Bone marrow (tissue), 2 donors: Measurements from ENCODE around the gene WEE2.
"Not testable (repeated sequence)": the region's sequence is repeated elsewhere in the genome, so short reads cannot be mapped to it uniquely, and the experiment has no call there.

Experiments
- DNase-seq, 2 donors: peaks; one replicate each; lab custom pipeline; 2025; lab: John Stamatoyannopoulos, UW

Gene WEE2

DNA sequence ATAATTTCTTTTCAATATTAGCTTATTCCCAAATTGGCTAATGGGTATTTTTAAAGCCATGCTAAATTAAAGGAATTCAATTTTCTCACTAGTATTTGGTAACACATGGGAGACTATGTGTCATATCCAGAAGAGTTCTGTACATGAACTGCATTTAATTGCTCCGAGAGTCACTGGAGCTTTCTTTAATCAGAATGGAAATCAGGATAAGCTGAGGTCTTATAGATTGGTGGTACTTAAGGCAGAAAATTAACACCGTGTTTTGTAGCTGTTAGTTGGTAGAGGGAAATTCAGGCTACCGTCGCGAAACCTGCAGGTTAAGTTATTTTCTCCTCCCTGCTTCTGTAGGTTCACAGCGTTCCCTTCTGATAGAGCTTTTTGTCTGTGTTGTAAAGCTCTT lies at the start of gene WEE2:
Gene WEE2 (plus strand): TSS at position 3 of the 400 bp plus-strand sequence. CDS start 406 bp downstream, outside the sequence.
- DNase-seq: no peak

DNA sequence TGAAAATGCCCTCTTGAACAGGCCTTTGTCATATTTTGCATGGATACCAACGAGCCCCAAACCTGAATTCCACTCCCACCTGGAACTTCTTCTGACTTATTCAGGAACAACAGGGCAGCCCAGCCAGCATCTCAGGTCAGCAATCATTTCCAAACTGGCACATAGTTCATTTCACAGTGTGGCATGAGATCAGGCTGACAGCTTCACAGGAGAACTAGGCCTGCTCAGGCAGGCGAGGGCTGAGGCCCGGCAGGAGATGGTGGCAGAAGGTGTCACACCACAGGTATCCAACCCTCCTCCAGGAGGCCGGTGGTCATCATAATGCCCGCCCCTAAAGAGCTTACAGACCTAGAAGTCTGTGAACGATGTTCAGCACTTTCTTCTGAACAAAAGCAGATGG lies 48.7 kb upstream of the WEE2 start:
- no peak for DNase-seq

DNA sequence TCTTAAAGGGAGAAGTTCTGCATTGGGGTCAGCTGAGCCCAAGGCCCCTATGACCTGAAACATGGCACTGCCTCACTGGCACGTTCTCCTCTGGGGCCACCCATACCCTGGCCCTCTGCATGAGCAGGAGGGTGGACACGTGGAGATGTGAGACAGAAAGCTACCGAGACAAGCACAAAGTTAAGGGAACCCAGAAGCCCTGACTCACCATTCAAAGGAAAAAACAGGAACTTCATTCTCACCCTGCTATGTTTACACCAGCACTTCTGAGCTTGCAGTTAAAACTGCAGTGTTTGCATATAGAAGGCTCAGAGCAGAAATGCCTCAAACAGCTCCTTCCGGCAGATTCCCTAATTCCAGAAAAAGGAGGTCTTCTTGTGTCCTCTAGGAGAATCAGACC lies 47.9 kb upstream of the WEE2 start:
- DNase-seq: peak in 1 of 2 donors; percentile 93

DNA sequence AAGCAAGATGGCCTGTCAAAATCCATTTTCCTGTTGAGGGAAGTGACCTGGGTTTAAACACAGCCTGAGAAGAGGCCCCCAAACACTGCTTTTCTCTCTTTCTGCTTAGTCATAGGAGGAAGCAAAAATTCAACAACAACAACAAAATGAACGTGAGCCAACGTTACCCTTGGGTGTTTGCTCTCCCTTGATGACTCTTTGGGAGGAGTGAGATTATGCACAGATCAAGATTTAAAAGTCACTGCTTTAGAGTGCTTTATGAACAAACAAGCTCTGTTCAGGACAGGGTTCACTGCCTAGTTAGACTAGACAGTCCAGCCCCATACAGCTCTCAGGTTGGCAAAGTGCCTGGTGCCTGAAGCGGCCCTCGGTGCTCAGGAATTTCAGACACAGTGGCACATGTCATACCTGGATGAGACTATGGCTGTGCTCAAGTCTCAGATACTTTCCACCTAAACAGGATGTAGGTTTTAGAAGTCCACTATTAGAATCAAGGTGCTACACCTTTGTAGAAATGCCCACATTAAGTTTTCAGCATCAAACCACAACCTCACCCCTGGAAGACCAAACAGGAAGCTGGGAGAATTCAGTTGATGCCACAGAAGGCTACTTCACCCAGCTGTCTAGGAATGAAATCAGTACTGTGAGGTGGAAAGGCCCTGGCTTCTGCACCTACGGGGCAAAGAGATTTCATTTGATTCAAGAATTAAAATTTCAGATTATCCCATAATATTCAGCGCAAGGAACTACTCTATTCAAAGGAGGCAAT lies 44.9 kb upstream of the WEE2 start:
- DNase-seq: peak in 1 of 2 donors; percentile 28

DNA sequence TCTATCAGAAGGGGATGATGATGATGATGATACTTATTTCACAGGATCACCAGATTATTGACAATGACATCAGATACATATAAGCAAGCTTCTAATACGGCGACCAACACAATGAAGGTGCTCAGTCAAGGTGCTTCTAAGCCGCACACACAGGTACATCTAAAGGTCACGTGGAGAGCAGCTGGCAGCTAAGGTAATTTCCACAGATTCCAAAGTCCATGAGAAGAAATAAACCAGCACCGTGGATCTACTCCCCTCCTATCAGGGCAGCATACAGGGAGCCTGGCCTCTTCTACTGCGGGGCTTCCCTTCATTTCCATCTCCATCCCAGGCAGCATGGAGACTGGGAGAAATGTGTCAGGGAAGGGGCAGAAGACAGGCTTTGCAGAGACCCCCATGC lies 43.7 kb upstream of the WEE2 start:
- DNase-seq: no peak

DNA sequence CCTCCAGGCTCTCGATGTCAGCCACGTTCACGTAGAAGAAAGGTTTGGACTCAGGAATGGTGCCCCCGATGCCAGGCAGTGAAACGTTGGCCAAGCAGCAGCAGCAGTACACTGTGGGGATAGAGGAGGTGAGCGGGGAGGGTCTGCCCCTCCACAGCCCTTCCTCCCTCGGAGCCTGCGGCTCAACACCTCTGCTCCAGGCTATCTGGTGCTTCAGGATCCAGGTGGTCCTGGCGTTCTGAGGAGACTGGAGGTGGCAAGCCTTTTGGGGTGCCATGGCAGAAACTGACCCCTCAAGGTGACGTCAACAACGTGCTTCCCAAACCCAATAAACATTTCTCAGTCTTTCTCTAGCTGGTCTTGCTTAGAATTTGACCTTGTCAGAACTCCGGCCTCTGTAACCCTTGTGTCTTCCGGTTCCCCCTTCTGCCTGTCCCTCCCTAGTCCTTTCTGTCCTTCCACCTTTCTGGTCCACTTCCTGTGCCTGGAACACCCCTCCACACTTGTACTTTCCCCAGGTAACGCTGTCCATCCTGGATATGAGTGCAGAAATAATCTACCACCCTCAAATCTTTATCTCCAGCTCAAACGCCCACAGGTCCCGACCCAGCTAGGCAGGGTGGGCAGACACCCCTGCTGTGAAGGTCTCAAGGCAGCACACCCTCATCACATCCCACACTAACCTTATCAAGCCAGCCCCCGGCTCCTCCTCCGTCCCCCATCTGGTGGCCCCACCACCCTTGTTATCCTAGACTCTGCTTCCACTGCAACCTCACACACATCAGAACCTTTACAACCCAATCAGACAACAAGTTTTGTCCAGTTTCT lies 42.7 kb upstream of the WEE2 start:
- no peak for DNase-seq

DNA sequence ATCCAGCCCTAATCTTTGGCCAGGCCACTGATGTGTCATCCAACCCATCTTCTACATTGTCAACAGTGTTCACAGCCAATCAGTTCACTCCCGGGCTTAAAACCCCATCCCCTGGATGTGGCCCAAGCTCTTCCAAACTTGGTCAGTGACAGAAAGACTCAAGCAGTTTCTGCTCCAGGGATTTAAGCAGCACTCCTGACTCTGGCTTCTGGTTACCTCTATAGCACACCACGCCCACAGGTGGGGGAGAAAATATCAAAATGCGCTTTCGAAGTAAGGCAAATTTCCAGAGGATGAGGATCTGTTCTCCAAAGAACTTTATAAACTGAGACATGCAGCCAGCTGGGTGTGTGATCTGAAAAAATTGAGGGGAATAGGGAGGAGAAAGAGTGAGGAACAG lies 42.1 kb upstream of the WEE2 start:
- no peak for DNase-seq

DNA sequence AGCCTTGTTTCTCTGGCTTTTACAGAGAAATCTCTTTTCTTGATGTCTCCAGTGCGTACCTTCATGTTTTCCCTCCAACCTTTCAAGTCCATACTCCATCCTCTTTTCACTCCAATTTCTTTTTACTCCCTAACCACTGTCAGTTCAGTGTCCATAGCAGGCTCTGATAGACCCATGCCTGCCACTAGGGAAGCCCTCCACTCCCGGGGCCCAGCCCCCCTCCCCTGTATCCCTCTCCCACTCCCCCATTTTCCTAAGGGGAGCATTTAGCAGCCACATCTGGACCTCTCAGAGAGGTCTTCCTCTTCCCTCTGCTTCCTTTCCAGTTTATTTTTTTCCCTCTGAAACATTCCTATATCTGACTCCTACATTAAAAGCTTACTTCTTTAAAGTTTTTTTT lies 39.3 kb upstream of the WEE2 start:
- no peak for DNase-seq

DNA sequence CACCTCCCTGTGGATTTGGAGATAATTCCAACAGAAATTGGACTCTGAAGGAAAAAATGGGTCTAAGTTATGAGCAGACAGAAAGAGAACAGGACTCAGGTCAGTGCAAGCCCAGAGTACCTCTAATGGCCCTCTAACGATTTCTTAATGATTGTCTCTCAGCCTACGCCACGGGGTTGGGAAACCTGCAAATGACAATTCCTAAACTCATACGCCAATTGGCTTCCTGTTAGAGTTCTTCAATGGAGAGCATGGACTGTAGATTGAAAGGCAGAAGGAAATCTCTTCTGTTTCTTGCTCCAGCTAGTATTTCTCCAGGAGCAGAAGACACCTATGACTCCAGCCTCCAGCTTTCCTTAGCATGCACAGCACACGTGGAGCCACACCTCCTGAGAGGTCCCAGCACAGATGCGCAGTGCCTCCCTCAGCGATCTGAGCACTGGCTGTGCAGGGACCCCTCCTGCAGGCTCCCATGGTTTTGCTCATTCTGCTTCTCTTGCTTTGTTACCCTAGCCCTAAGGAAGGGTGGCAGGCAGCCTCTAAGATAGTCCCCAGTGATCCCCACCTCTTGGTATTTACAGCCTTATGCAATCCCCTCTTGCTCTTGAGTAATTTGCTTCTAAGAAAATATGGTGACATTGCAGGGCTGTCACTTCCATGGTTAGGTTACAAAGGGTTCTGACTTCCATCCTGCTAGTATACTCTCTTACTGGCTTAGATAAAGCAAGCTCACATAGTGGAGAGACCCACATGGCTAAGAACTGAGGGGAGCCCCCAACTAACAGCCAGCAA lies 36.3 kb upstream of the WEE2 start:
- no peak for DNase-seq

DNA sequence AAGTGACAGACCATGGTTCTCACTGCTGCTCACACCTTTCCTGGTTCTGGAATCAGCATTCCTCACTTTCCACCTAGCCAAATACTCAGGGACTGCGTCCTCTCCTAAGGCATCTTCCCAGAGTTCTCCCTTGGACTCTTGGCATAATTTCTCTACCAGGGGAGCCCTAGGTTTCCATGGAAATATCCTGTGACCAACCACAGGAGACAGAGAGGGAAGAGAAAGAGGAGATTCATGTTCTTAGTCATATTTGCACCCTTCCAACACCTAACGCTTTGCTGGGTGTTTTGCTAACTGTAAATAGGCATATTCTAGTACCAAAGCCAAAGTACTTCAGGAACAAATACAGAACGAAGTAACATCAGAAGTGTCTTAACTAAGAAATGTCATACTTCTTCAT lies 34.8 kb upstream of the WEE2 start:
- no peak for DNase-seq

DNA sequence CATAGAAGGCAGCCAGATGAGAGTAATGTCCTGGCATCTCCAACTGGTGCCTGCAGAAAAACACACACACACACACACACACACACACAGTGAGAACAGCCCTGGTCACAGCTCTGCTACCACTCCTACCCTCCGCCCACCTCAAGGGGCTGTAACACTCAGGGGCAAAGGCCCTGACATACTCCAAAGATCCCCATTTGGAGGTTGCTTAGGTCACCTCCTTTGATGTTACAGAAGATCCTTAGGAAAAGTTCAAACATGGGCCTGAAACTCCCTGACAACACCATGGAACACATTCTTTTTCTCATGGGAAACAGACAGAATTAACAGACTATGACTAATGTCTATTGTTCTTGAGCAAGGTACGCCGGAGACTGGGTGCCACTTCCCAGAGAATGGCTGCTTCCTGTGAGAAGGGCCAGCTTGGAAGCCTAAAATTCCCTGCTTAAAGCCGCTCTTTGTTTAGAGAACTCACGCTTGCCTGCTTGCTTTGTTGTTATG lies 33.9 kb upstream of the WEE2 start:
- no peak for DNase-seq

DNA sequence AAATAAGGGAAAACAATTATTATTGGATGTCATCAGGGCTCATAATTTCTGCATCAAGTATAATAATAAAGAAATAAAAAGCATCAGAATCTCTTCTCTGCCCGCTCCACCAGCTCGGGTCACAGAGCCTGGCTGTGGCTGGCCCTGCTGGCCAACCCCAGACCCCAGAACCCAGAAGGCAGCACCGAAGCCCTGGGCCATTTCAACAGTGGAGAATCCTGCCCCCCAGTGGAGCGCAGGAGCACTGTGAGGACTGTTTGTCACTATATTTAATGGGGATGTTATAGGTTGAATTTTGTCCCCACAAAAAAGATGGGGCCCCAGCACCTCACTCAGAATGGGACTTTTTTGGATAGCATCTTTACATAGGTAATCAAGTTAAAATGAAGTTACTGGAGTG lies 33.5 kb upstream of the WEE2 start:
- DNase-seq: no peak

DNA sequence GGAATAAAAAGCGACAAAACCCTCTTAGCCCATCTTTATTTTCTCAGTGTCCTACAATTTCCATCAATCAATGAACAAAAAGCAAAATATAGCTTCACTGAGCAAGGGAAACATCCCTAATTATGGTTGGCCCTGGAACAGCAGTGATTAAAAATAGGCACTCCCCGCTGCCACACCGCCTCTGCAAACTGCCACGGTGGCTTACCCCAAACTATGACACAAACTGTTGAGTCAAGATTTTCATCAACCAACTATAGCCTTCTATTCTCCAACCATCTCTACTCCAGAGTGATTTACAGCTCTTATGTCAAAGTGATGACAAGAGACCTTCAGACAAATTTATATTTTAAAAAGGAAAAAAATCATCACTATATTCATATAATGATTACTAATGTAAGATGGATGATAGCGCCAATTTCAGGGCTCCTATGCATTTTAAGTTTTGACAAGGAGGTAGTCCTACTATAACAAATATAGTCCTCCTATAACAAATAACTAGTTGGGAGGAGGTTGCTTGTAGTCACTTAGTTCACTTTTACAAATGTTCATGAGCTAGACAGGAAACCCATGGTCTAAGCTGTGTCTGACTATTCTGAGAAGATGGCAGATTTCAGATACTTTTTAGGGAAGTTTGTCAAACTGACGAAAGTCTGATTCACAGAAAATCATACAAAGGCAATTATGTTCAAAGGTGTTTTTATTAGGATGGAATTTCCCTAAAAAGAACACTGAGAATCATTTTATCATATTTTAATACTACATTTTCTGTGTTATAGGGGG lies 32.5 kb upstream of the WEE2 start:
- peak in 1 of 2 donors; percentile 84 for DNase-seq

DNA sequence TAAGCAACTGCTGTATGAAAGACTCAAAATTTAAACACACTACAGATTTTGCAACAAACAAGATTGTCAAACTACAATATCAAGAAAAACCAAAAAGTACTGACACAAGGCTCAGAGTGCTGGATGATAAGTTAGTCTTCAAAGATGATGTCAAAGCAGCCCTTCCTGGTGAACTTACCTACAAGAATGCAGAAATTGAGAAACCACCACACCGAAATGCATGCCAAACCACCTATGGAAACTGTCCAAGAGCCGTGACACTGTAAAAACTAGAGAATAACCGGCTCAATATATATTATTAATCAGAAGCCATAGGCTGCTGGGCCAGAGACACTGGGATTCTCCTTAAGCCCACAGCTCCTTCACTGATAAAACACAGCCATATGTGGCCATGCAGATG lies 31.5 kb upstream of the WEE2 start:
- DNase-seq: peak in 1 of 2 donors; percentile 17

DNA sequence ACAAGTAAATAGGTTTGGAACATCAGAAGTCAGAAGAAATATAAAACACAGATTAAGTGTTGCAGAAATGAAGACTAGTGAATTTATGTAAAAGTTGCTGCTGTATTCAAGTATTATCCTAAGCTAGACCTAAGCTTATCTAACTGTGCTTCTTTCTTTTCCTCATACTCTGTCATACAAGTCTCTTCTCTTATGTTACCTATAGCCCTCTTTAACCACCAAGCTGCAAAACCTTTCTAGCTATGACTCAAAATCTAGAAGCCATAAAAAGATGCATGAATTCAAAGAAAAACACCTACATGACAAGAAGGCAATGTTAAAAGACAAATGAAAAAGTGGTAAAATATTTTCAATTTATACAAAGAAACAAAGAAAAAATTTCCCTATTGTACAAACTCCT lies 29.1 kb upstream of the WEE2 start:
- DNase-seq: no peak

DNA sequence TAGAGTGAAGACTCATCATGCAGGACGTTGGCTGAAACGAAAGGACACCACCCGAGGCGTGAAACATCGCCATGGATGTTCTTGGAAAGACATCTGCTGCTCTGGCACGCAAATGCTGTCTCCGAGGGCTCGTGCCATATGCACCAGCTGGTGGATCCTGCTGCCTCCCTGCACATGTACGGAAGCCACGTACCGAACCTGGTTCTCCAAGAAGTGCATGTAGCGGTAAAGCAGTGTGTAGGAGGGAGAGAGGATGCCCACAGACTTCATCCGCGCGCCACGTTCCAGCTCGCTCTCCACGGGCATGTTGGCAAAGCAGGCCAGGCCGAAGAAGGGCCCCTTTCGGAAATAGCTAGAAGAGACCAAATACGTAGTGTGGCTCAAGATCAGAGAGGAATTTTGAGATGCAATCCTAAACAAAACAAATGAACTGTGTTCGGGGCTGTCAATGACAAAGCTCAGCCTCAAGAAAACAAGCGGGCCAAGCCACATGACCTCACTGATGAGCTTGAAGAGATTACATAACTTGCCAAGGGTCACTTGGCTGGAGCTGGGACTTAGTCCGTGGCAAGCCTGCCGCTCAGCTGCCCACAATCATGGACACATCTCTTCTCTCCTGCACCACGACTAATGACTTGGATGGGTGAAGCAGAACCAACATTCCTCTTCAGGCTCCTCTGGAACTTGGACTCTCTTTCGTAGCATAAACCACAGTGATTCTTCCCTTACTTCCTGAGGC lies 22.7 kb upstream of the WEE2 start:
- no peak for DNase-seq

DNA sequence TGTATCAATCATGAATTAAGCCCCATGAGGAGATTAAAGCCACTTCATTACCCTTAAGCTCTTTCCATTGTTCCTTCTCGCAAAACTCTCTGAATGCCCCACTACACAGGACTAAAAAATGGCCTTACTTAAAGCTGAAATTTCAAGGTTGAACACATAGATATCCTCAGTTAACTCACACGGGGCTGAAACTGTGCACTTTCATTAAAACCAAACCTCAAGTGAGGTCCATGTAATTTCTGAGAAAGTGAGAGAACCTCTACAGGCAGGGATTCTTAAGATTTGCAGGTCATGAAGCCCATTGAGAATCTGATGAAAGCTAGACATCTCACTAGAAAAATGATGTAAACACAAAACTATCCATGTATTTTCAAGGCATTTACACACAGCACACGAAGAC lies 22.1 kb upstream of the WEE2 start:
- DNase-seq: no peak

DNA sequence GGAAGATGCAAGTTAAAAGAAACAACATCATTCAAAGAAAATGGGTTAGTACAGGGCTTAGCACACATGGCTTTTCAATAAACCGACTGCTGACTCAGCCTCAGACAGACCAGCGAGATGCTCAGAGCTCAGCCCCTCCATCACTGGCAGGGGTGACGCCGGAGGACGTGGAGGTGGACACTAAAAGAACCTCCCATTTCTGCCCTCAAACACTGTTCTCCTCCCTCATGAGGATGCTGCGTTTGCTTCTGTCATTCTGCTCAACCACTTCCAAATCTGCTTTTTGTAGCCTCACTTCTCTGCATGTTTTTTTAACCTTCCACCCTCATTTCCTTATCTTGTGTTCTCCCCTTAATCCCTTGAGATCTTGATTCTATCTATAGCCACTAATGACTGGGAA lies 21.5 kb upstream of the WEE2 start:
- DNase-seq: no peak

DNA sequence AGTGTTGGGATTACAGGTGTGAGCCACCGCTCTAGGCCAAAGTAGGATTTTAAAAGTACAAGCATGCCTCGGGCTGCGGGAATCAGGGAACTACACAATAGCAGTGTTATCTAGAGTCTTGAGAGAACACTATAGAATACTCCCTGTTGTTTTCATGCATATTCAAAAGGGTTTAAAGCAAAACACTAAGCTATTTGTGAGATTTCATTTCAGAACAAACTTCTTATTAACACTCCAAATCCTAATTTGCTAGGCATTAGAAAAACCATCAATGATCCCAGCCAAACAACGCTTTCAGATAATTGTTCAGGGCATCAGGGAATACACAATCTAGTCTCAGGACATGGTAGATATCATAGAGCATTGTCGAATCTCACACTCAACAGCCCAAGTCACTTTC lies 20.1 kb upstream of the WEE2 start:
- no peak for DNase-seq

DNA sequence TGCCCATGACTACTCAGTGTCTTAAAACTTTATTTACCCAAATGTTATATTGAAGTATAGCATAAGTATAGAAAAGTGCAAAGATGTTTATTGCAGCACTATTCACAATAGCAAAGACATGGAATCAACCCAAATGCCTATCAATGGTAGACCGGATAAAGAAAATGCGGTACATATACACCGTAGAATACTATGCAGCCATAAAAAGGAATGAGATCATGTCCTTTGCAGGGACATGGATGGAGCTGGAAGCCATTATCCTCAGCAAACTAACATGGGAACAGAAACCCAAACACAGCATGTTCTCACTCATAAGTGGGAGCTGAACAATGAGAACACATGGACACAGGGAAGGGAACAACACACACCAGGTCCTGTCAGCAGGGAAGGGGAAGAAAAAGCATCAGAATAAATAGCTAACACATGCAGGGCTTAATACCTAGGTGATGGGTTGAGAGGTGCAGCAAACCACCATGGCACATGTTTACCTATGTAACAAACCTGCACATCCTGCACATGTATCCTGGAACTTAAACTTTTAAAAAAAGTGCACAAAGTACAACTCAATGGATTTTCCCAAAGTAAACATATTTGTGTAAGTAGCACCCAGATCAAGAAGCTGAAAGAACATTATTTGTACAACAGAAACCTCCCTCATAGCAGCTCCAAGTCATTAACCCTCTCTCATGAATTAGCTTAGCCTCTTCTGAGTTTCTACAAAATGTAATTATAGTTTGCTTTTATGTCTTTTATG lies 18.9 kb upstream of the WEE2 start:
- not testable (repeated sequence) for DNase-seq
